Measurements from ENCODE around the gene ENTPD1.

- TF ChIP-seq, protein P1, sequence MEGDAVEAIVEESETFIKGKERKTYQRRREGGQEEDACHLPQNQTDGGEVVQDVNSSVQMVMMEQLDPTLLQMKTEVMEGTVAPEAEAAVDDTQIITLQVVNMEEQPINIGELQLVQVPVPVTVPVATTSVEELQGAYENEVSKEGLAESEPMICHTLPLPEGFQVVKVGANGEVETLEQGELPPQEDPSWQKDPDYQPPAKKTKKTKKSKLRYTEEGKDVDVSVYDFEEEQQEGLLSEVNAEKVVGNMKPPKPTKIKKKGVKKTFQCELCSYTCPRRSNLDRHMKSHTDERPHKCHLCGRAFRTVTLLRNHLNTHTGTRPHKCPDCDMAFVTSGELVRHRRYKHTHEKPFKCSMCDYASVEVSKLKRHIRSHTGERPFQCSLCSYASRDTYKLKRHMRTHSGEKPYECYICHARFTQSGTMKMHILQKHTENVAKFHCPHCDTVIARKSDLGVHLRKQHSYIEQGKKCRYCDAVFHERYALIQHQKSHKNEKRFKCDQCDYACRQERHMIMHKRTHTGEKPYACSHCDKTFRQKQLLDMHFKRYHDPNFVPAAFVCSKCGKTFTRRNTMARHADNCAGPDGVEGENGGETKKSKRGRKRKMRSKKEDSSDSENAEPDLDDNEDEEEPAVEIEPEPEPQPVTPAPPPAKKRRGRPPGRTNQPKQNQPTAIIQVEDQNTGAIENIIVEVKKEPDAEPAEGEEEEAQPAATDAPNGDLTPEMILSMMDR (IDR thresholded peaks at IDR 0.05; ENCODE audit: low read length) = no peak
- TF ChIP-seq EZH2 (optimal IDR thresholded peaks at IDR 0.05; ENCODE audit: low read depth, low read length) (no peak), EZH2phosphoT487 (IDR thresholded peaks at IDR 0.05; ENCODE audit: low read length) (no peak)
These were observed 39.1 kb upstream of the ENTPD1 start for GRCh38 chr10:95716866-95717265.

All from MM.1S (cell line).